ENCODE results near the gene ZNF248.

- TF ChIP-seq CTCF (IDR thresholded peaks at IDR 0.05): no peak
- TF ChIP-seq POLR2A (IDR thresholded peaks at IDR 0.05): no peak
Measured at GRCh38 chr10:37762287-37762686, 95.1 kb downstream of the ZNF248 start.

All from esophagus squamous epithelium (tissue), 4 donors.